ENCODE data around the gene SLCO1B1. TPM values are rescaled to one million over a fixed set of nuclear protein-coding genes. Genes with fewer than 3 reads are reported as not detected.
"Not testable (repeated sequence)": the region's sequence is repeated elsewhere in the genome, so short reads cannot be mapped to it uniquely, and the experiment has no call there.

SLCO1B1 gene
- total RNA-seq: under 1 TPM in 1 of 6 donors, not detected in 5; 0.09 TPM
- polyA plus RNA-seq: not detected

GRCh38 chr12:21130998-21131397 is at the start of gene SLCO1B1:
Gene SLCO1B1, plus strand, starts transcription at chr12:21131194. Its CDS starts 10,381 bp downstream, at chr12:21141575.
- no peak for TF ChIP-seq CTCF (IDR thresholded peaks at IDR 0.05)
- no peak for ATAC-seq
- Histone ChIP-seq H3K27me3 (no peaks in the 10 kb centered on the region), H3K27ac (no peak within 1 kb of the TSS), H3K4me1 (no peaks in the 10 kb centered on the region), H3K9me3 (no peaks in the 10 kb centered on the region), H3K36me3 (no peaks in the 10 kb centered on the region), H3K4me3 (no peak within 1 kb of the TSS)
- no peak for DNase-seq
- intact Hi-C loops (cut with DNase I): no loop called here
- WGBS, 2 donors: 71 to 77% methylated on average over 3 of the region's 3 CpGs
- FAIRE-seq: no peak

GRCh38 chr12:21084753-21085152 is 46.2 kb upstream of the SLCO1B1 start:
- FAIRE-seq; H3K27me3 ChIP-seq; ATAC-seq; H3K4me3 ChIP-seq; DNase-seq; H3K4me1 ChIP-seq; H3K36me3 ChIP-seq; H3K27ac ChIP-seq; H3K9me3 ChIP-seq; intact Hi-C loops (cut with DNase I): not testable (repeated sequence)
- WGBS, 2 donors: 20 to 31% methylated on average over 1 of the region's 2 CpGs

- DNase-seq: no peak
- no peak overlapping the region for H3K4me3 ChIP-seq
- H3K36me3 ChIP-seq: no peaks in the 10 kb centered on the region
- TF ChIP-seq CTCF (IDR thresholded peaks at IDR 0.05): no peak
- H3K4me1 ChIP-seq: no peaks in the 10 kb centered on the region
- 64 to 69% methylated on average over 4 of the region's 4 CpGs for WGBS, 2 donors
- intact Hi-C loops (cut with DNase I): no loop called here
- FAIRE-seq: no peak
- H3K27me3 ChIP-seq: no peaks in the 10 kb centered on the region
- no peak overlapping the region for H3K27ac ChIP-seq
- no peak for ATAC-seq
- no peaks in the 10 kb centered on the region for H3K9me3 ChIP-seq
These were observed 19.3 kb upstream of the SLCO1B1 start for GRCh38 chr12:21111732-21112131.

GRCh38 chr12:21113266-21113665 is 17.7 kb upstream of the SLCO1B1 start:
- WGBS, 2 donors: 75 to 76% methylated on average over 7 of the region's 7 CpGs
- no peak for DNase-seq
- H3K36me3 ChIP-seq: no peaks in the 10 kb centered on the region

GRCh38 chr12:21117995-21118394 is 13.0 kb upstream of the SLCO1B1 start:
- no peak for ATAC-seq
- no peak for FAIRE-seq
- intact Hi-C loops (cut with DNase I): no loop called here
- no peak overlapping the region for H3K4me3 ChIP-seq
- H3K36me3 ChIP-seq: no peaks in the 10 kb centered on the region
- H3K9me3 ChIP-seq: no peaks in the 10 kb centered on the region
- no peak for TF ChIP-seq CTCF (IDR thresholded peaks at IDR 0.05)
- no peak overlapping the region for H3K27ac ChIP-seq
- WGBS, 2 donors: 75 to 76% methylated on average over 3 of the region's 3 CpGs
- no peaks in the 10 kb centered on the region for H3K27me3 ChIP-seq
- H3K4me1 ChIP-seq: no peaks in the 10 kb centered on the region
- DNase-seq: no peak

More at GRCh38 chr12:21113266-21113665, 17.7 kb upstream of the SLCO1B1 start:
- H3K27me3 ChIP-seq: no peaks in the 10 kb centered on the region
- no peaks in the 10 kb centered on the region for H3K4me1 ChIP-seq
- intact Hi-C loops (cut with DNase I): no loop called here
- no peak for FAIRE-seq
- TF ChIP-seq CTCF (IDR thresholded peaks at IDR 0.05): no peak
- no peak overlapping the region for H3K27ac ChIP-seq
- ATAC-seq: no peak
- no peaks in the 10 kb centered on the region for H3K9me3 ChIP-seq
- H3K4me3 ChIP-seq: no peak overlapping the region
